GM20000 (cell line): ENCODE results near the gene ATL1.
A peak's percentile ranks its signal among the peaks of the same experiment; 100 is the strongest.

Source experiments
- DNase-seq: peaks from one replicate; pipeline ENCODE4 v3.0.0; 2012; ENCODE audit warnings: low spot score
- CTCF ChIP-seq: IDR thresholded peaks from 2 replicates; pipeline ENCODE4 v1.5.1; 2012; ENCODE audit warnings: mild to moderate bottlenecking, control low read depth; ENCODE audit errors: extremely low read depth, missing control alignments

ATL1 gene

GRCh38 chr14:50631408-50631821 lies 71.5 kb downstream of the ATL1 start:
- no peak for DNase-seq
- TF ChIP-seq CTCF, result no peak

GRCh38 chr14:50633954-50634353 lies 74.0 kb downstream of the ATL1 start:
- TF ChIP-seq CTCF, result no peak
- DNase-seq, result no peak

GRCh38 chr14:50635141-50635540 lies 75.2 kb downstream of the ATL1 start:
- TF ChIP-seq CTCF, result no peak

GRCh38 chr14:50647282-50647681 lies 87.3 kb downstream of the ATL1 start:
- TF ChIP-seq CTCF, result no peak
- DNase-seq, result peak; percentile 29

More at GRCh38 chr14:50635141-50635540, 75.2 kb downstream of the ATL1 start:
- DNase-seq, result no peak

- no peak for DNase-seq
- no peak for TF ChIP-seq CTCF
These were observed 87.8 kb downstream of the ATL1 start for GRCh38 chr14:50647753-50648152.

GRCh38 chr14:50649691-50650090 lies 89.7 kb downstream of the ATL1 start:
- peak; percentile 13 for DNase-seq
- TF ChIP-seq CTCF, result no peak

- no peak for TF ChIP-seq CTCF
- DNase-seq, result no peak
These were observed 96.8 kb downstream of the ATL1 start for GRCh38 chr14:50656776-50657175.
